Measurements from ENCODE around the gene RBM47. TPM values are rescaled to one million over a fixed set of nuclear protein-coding genes. Genes with fewer than 3 reads are reported as not detected.

RBM47 gene
- total RNA-seq, 4 donors from 2014 or later: 182 to 423 (median 320) TPM

DNA sequence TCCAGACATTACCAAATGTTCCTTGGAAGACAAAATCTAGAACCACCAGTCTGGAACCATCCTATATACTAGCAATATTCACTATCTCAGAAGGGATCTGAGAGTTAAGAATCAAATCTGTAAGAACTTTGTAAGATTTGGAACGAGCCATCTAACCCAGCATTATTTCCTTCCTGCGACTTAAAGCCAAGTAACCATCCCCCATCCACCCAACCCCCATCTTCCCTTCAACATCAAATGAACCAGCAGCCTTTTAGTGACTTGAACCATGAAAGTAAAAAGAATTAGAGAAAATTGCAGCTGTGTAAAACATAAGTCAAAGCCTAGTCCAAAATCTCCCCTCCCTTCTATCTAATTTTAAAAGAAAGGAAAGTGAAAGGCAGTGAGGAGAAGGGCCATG is 15.6 kb downstream of the RBM47 start:
- Histone ChIP-seq H3K36me3 (no peaks in the 10 kb centered on the region), H3K27ac (no peak overlapping the region), H3K4me1 (no peaks in the 10 kb centered on the region), H3K27me3 (no peaks in the 10 kb centered on the region), H3K9me3 (no peaks in the 10 kb centered on the region), H3K4me3 (no peak overlapping the region)
- no peak for TF ChIP-seq POLR2A (IDR thresholded peaks at IDR 0.05)
- TF ChIP-seq, protein P1, sequence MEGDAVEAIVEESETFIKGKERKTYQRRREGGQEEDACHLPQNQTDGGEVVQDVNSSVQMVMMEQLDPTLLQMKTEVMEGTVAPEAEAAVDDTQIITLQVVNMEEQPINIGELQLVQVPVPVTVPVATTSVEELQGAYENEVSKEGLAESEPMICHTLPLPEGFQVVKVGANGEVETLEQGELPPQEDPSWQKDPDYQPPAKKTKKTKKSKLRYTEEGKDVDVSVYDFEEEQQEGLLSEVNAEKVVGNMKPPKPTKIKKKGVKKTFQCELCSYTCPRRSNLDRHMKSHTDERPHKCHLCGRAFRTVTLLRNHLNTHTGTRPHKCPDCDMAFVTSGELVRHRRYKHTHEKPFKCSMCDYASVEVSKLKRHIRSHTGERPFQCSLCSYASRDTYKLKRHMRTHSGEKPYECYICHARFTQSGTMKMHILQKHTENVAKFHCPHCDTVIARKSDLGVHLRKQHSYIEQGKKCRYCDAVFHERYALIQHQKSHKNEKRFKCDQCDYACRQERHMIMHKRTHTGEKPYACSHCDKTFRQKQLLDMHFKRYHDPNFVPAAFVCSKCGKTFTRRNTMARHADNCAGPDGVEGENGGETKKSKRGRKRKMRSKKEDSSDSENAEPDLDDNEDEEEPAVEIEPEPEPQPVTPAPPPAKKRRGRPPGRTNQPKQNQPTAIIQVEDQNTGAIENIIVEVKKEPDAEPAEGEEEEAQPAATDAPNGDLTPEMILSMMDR (IDR thresholded peaks at IDR 0.05): no peak
- DNase-seq: no peak

DNA sequence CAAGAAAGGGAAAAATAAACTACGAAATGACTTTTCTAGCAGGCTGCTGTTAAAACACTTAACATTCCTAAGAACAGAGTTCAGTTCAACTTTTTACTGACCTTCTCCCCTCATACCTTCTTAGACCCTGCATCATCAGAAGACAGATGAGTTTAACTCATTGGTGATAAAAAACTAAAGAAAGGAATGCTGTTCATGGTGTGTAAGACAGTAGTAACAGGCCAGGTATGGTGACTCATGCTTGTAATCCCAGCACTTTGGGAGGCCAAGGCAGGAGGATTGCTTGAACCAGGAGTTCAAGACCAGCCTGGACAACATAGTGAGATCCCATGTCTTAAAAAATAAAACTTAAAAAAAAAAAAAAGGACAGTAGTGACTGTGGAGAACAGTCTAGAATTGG is 16.2 kb downstream of the RBM47 start:
- no peak overlapping the region for H3K4me3 ChIP-seq
- no peak for TF ChIP-seq POLR2A (IDR thresholded peaks at IDR 0.05)
- TF ChIP-seq, protein P1 (IDR thresholded peaks at IDR 0.05): no peak
- H3K9me3 ChIP-seq: no peaks in the 10 kb centered on the region
- no peaks in the 10 kb centered on the region for H3K36me3 ChIP-seq
- DNase-seq: no peak
- no peaks in the 10 kb centered on the region for H3K4me1 ChIP-seq
- no peaks in the 10 kb centered on the region for H3K27me3 ChIP-seq
- no peak overlapping the region for H3K27ac ChIP-seq

DNA sequence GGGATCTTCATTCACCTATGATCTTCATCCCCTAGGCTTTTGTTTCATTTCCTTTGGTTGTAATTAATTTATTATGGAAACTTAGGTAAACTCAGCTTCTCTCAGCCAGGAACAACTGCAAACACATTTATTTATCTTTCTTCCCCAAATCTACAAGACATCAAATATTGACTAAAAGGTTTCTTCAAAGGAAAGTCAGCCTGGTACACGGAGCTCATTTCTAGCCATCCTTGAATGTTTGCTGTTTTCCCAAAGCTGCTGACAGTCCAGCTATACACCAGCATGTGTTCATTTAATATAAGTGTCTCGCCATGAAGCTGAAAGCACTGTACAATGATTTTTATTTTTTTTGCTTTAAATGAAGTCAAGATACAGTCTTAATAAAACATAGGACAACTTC is 16.8 kb downstream of the RBM47 start:
- Histone ChIP-seq H3K4me1 (no peaks in the 10 kb centered on the region), H3K4me3 (no peak overlapping the region), H3K36me3 (no peaks in the 10 kb centered on the region), H3K27me3 (no peaks in the 10 kb centered on the region), H3K27ac (no peak overlapping the region), H3K9me3 (no peaks in the 10 kb centered on the region)
- no peak for TF ChIP-seq POLR2A (IDR thresholded peaks at IDR 0.05)
- TF ChIP-seq, protein P1 (IDR thresholded peaks at IDR 0.05): no peak
- DNase-seq: no peak

DNA sequence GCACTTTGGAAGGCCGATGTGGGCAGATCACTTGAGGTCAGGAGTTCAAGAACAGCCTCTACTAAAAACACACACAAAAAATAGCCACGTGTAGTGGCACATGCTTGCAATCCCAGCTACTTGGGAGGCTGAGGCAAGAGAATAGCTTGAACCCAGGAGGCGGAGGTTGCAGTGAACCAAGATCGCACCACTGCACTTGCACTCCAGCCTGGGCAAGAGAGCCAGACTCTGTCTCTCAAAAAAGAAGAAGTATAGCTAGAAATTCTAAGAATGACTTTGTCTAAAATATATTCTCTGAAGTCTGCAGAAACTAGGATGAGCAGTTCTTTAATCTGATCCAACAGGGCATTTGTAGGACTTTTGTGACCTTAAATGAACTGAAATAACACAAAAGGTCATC is 17.4 kb downstream of the RBM47 start:
- no peaks in the 10 kb centered on the region for H3K4me1 ChIP-seq
- TF ChIP-seq, protein P1 (IDR thresholded peaks at IDR 0.05): no peak
- no peak for TF ChIP-seq POLR2A (IDR thresholded peaks at IDR 0.05)
- no peaks in the 10 kb centered on the region for H3K36me3 ChIP-seq
- no peak overlapping the region for H3K27ac ChIP-seq
- H3K4me3 ChIP-seq: no peak overlapping the region
- no peaks in the 10 kb centered on the region for H3K9me3 ChIP-seq
- DNase-seq: no peak
- no peaks in the 10 kb centered on the region for H3K27me3 ChIP-seq

DNA sequence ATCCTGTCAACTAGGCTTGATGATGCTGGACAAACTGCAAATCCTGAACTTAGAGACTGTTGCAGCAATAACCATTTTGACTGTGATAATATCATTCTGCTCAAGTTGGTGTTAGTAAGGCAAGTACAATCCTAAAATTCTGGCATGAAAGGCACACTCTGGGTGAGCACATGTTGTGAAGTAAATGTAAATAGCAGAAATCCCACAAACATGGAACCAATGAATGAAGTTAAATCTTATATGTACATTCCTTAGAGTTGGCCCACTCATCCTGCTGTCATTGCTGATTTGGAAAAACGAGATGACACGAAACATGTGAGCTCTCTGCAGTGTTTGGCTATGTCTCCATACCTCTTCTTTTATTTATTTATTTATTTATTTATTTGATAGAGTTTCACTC is 21.0 kb downstream of the RBM47 start:
- Histone ChIP-seq H3K4me3 (no peak overlapping the region), H3K9me3 (no peaks in the 10 kb centered on the region), H3K4me1 (no peaks in the 10 kb centered on the region), H3K27me3 (no peaks in the 10 kb centered on the region), H3K27ac (no peak overlapping the region), H3K36me3 (no peaks in the 10 kb centered on the region)
- no peak for DNase-seq
- TF ChIP-seq, protein P1 (IDR thresholded peaks at IDR 0.05): no peak
- TF ChIP-seq POLR2A (IDR thresholded peaks at IDR 0.05): no peak

DNA sequence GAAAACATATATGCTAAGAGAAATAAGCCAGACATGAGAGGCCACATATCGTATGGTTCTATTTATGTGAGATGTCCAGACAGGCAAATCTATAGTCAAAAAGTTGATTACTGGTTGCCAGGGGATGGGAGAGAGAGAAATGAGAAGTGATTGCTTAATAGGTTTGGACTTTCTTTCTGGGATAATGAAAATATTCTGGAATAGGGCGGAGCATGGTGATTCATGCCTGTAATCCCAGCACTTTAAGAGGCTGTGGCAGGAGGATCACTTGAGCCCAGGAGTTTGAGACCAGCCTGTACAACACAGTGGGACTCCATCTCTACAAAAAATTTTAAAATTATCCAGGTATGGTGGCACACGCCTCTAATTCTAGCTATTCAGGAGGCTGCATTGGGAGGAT is 22.4 kb downstream of the RBM47 start:
- Histone ChIP-seq H3K4me3 (no peak overlapping the region), H3K27ac (no peak overlapping the region), H3K27me3 (no peaks in the 10 kb centered on the region), H3K4me1 (no peaks in the 10 kb centered on the region), H3K9me3 (no peaks in the 10 kb centered on the region), H3K36me3 (no peaks in the 10 kb centered on the region)
- DNase-seq: no peak
- TF ChIP-seq, protein P1 (IDR thresholded peaks at IDR 0.05): no peak
- TF ChIP-seq POLR2A (IDR thresholded peaks at IDR 0.05): no peak

Data from Peyer's patch (tissue), 4 donors.